ENCODE measurements around the gene TNNT2. TPM values are rescaled to one million over a fixed set of nuclear protein-coding genes. Genes with fewer than 3 reads are reported as not detected.

TNNT2 gene
- total RNA-seq, 4 donors from 2014 or later = 1.3 to 6.1 (median 1.8) TPM

- H3K4me1 ChIP-seq = peaks cover 29 to 72% (median 38%) of the 10 kb centered on the region in 3 donors
- TF ChIP-seq, protein P1, sequence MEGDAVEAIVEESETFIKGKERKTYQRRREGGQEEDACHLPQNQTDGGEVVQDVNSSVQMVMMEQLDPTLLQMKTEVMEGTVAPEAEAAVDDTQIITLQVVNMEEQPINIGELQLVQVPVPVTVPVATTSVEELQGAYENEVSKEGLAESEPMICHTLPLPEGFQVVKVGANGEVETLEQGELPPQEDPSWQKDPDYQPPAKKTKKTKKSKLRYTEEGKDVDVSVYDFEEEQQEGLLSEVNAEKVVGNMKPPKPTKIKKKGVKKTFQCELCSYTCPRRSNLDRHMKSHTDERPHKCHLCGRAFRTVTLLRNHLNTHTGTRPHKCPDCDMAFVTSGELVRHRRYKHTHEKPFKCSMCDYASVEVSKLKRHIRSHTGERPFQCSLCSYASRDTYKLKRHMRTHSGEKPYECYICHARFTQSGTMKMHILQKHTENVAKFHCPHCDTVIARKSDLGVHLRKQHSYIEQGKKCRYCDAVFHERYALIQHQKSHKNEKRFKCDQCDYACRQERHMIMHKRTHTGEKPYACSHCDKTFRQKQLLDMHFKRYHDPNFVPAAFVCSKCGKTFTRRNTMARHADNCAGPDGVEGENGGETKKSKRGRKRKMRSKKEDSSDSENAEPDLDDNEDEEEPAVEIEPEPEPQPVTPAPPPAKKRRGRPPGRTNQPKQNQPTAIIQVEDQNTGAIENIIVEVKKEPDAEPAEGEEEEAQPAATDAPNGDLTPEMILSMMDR (IDR thresholded peaks at IDR 0.05) = no peak
- TF ChIP-seq POLR2A (IDR thresholded peaks at IDR 0.05) = no peak
- no peak overlapping the region for H3K27ac ChIP-seq
- H3K9me3 ChIP-seq = no peaks in the 10 kb centered on the region
- intact Hi-C loops (cut with DNase I) = no loop called here
- WGBS, 2 donors = 50 to 67% methylated on average over 1 of the region's 1 CpG
- no peak for DNase-seq
- H3K27me3 ChIP-seq = peaks cover 0 to 26% (median 0%) of the 10 kb centered on the region in 4 donors
- no peaks in the 10 kb centered on the region for H3K36me3 ChIP-seq
- no peak overlapping the region for H3K4me3 ChIP-seq
Observed at GRCh38 chr1:201403359-201403758, 25.9 kb upstream of the TNNT2 start.

GRCh38 chr1:201401700-201402099, 24.2 kb upstream of the TNNT2 start:
- no peak for DNase-seq
- H3K27me3 ChIP-seq = peaks cover 0 to 39% (median 0%) of the 10 kb centered on the region in 4 donors

GRCh38 chr1:201400852-201401230, 23.4 kb upstream of the TNNT2 start:
- Histone ChIP-seq H3K4me3 (no peak overlapping the region), H3K27me3 (peaks cover 0 to 39% (median 0%) of the 10 kb centered on the region in 4 donors), H3K4me1 (peaks cover 15 to 59% (median 30%) of the 10 kb centered on the region in 3 donors), H3K27ac (peak overlapping the region in 3 of 4 donors; percentile 95 to 99 (median 97)), H3K36me3 (no peaks in the 10 kb centered on the region), H3K9me3 (no peaks in the 10 kb centered on the region)
- WGBS, 2 donors = 86 to 90% methylated on average over 2 of the region's 2 CpGs
- DNase-seq = no peak
- TF ChIP-seq POLR2A (IDR thresholded peaks at IDR 0.05) = no peak
- TF ChIP-seq, protein P1 (IDR thresholded peaks at IDR 0.05) = no peak
- intact Hi-C loops (cut with DNase I) = no loop called here

More at GRCh38 chr1:201401700-201402099, 24.2 kb upstream of the TNNT2 start:
- H3K4me3 ChIP-seq = no peak overlapping the region
- no peaks in the 10 kb centered on the region for H3K9me3 ChIP-seq
- WGBS, 2 donors = 39 to 60% methylated on average over 2 of the region's 2 CpGs
- peaks cover 17 to 59% (median 30%) of the 10 kb centered on the region in 3 donors for H3K4me1 ChIP-seq
- no peak overlapping the region for H3K27ac ChIP-seq
- intact Hi-C loops (cut with DNase I) = no loop called here
- TF ChIP-seq, protein P1 (IDR thresholded peaks at IDR 0.05) = no peak
- TF ChIP-seq POLR2A (IDR thresholded peaks at IDR 0.05) = no peak
- no peaks in the 10 kb centered on the region for H3K36me3 ChIP-seq

DNA sequence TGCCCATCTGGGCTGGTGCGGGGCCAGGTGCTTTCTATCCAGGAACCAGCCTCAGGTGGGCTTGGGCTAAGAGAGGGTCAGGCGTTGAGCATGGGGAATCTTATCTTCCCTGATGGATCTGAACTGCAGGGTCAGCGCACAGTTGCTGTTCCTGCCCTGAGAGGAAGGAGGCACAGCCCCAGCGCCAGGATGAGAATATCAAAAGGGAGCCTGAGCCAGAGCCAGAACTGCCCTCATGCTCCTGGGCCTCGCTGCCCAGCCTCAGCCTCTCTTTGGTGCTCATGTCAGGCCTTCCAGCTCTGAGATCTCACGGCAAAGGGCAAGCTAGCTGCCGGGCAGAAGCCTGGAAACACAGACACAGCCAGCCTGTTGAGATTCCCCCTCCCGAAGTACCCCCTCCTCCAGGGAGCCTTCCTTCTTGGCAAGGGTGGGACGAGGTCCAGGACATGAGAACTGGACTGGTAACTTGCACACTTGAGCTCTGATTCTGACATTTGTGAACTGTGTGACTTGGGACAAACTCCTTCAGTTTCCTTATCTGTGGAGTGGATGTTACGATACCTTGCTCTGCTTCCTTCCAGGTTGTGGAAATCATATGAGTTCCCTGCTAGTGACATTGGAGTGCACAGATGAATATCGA, 22.9 kb upstream of the TNNT2 start:
- Histone ChIP-seq H3K4me3 (peak overlapping the region; percentile 68 to 77 (median 74)), H3K36me3 (no peaks in the 10 kb centered on the region), H3K27ac (peak overlapping the region; percentile 90 to 99 (median 96)), H3K27me3 (peaks cover 0 to 39% (median 0%) of the 10 kb centered on the region in 4 donors), H3K9me3 (no peaks in the 10 kb centered on the region), H3K4me1 (peaks cover 21 to 59% (median 30%) of the 10 kb centered on the region in 3 donors)
- TF ChIP-seq, protein P1 (IDR thresholded peaks at IDR 0.05) = no peak
- no peak for DNase-seq
- intact Hi-C loops (cut with DNase I) = no loop called here
- WGBS, 2 donors = 60 to 67% methylated on average over 1 to 3 of the region's 11 CpGs

- no peak for DNase-seq
- TF ChIP-seq, protein P1 (IDR thresholded peaks at IDR 0.05) = no peak
- peak in 3 of 4 donors; percentile 36 to 61 (median 37) for TF ChIP-seq POLR2A (IDR thresholded peaks at IDR 0.05)
- Histone ChIP-seq H3K9me3 (no peaks in the 10 kb centered on the region), H3K4me1 (peaks cover 28 to 59% (median 29%) of the 10 kb centered on the region in 3 donors), H3K27me3 (peaks cover 0 to 39% (median 0%) of the 10 kb centered on the region in 4 donors), H3K4me3 (peak overlapping the region; percentile 68 to 77 (median 74)), H3K27ac (peak overlapping the region; percentile 90 to 99 (median 96)), H3K36me3 (no peaks in the 10 kb centered on the region)
- intact Hi-C loops (cut with DNase I) = no loop called here
- WGBS, 2 donors = 0 to 21% methylated on average over 1 to 9 of the region's 62 CpGs
Observed at GRCh38 chr1:201399352-201400126, 22.1 kb upstream of the TNNT2 start.

Data from esophagus squamous epithelium (tissue), 5 donors.